Measurements from ENCODE around the gene CTNNA3.

The CTNNA3 gene

GRCh38 chr10:66622050-66622449 is 1073.9 kb downstream of the CTNNA3 start:
- no peak for FAIRE-seq

GRCh38 chr10:66604195-66604594 is 1091.8 kb downstream of the CTNNA3 start:
- no peak for DNase-seq (ENCODE audit: insufficient read length, low spot score)
- FAIRE-seq = no peak

More at GRCh38 chr10:66622050-66622449, 1073.9 kb downstream of the CTNNA3 start:
- no peak for DNase-seq (ENCODE audit: insufficient read length, low spot score)

GRCh38 chr10:66591865-66592264 is 1104.1 kb downstream of the CTNNA3 start:
- DNase-seq (ENCODE audit: insufficient read length, low spot score) (no peak), FAIRE-seq (no peak)

GRCh38 chr10:66587680-66588050 is 1108.3 kb downstream of the CTNNA3 start:
- FAIRE-seq = no peak
- DNase-seq (ENCODE audit: insufficient read length, low spot score) = no peak

GRCh38 chr10:66586897-66587679 is 1108.9 kb downstream of the CTNNA3 start:
- DNase-seq (ENCODE audit: insufficient read length, low spot score) = no peak
- no peak for FAIRE-seq

GRCh38 chr10:66586073-66586472 is 1109.9 kb downstream of the CTNNA3 start:
- DNase-seq (ENCODE audit: insufficient read length, low spot score) (no peak), FAIRE-seq (no peak)

GRCh38 chr10:66575251-66575855 is 1120.6 kb downstream of the CTNNA3 start:
- DNase-seq (ENCODE audit: insufficient read length, low spot score) (no peak), FAIRE-seq (no peak)

GRCh38 chr10:66572700-66573099 is 1123.3 kb downstream of the CTNNA3 start:
- FAIRE-seq = no peak
- no peak for DNase-seq (ENCODE audit: insufficient read length, low spot score)

GRCh38 chr10:66565999-66566398 is 1130.0 kb downstream of the CTNNA3 start:
- no peak for FAIRE-seq

GRCh38 chr10:66564287-66564686 is 1131.7 kb downstream of the CTNNA3 start:
- FAIRE-seq = no peak
- no peak for DNase-seq (ENCODE audit: insufficient read length, low spot score)

More at GRCh38 chr10:66565999-66566398, 1130.0 kb downstream of the CTNNA3 start:
- DNase-seq (ENCODE audit: insufficient read length, low spot score) = no peak

GRCh38 chr10:66555061-66555460 is 1140.9 kb downstream of the CTNNA3 start:
- FAIRE-seq (no peak), DNase-seq (ENCODE audit: insufficient read length, low spot score) (no peak)

- DNase-seq (ENCODE audit: insufficient read length, low spot score) (no peak), FAIRE-seq (no peak)
These were observed 1143.7 kb downstream of the CTNNA3 start for GRCh38 chr10:66552331-66552730.

GRCh38 chr10:66550351-66550750 is 1145.6 kb downstream of the CTNNA3 start:
- FAIRE-seq (no peak), DNase-seq (ENCODE audit: insufficient read length, low spot score) (no peak)

- FAIRE-seq = no peak
- no peak for DNase-seq (ENCODE audit: insufficient read length, low spot score)
These were observed 1157.1 kb downstream of the CTNNA3 start for GRCh38 chr10:66538908-66539307.

- no peak for DNase-seq (ENCODE audit: insufficient read length, low spot score)
- no peak for FAIRE-seq
These were observed 1157.6 kb downstream of the CTNNA3 start for GRCh38 chr10:66538371-66538770.

- no peak for FAIRE-seq
- no peak for DNase-seq (ENCODE audit: insufficient read length, low spot score)
These were observed 1158.8 kb downstream of the CTNNA3 start for GRCh38 chr10:66537186-66537585.

GRCh38 chr10:66535439-66535838 is 1160.6 kb downstream of the CTNNA3 start:
- FAIRE-seq = no peak

GRCh38 chr10:66534866-66535265 is 1161.1 kb downstream of the CTNNA3 start:
- no peak for FAIRE-seq
- DNase-seq (ENCODE audit: insufficient read length, low spot score) = no peak

More at GRCh38 chr10:66535439-66535838, 1160.6 kb downstream of the CTNNA3 start:
- no peak for DNase-seq (ENCODE audit: insufficient read length, low spot score)

GRCh38 chr10:66521506-66521905 is 1174.5 kb downstream of the CTNNA3 start:
- DNase-seq (ENCODE audit: insufficient read length, low spot score) (no peak), FAIRE-seq (no peak)

GRCh38 chr10:66519616-66520015 is 1176.4 kb downstream of the CTNNA3 start:
- DNase-seq (ENCODE audit: insufficient read length, low spot score) (no peak), FAIRE-seq (no peak)

- FAIRE-seq = no peak
These were observed 1181.3 kb downstream of the CTNNA3 start for GRCh38 chr10:66514666-66515065.

GRCh38 chr10:66513504-66513903 is 1182.5 kb downstream of the CTNNA3 start:
- DNase-seq (ENCODE audit: insufficient read length, low spot score) = no peak
- FAIRE-seq = no peak

More at GRCh38 chr10:66514666-66515065, 1181.3 kb downstream of the CTNNA3 start:
- no peak for DNase-seq (ENCODE audit: insufficient read length, low spot score)

Data from GM19239 (cell line).